ENCODE measurements around the gene NFE2L3. TPM values are rescaled to one million over a fixed set of nuclear protein-coding genes. Genes with fewer than 3 reads are reported as not detected.
"Not testable (repeated sequence)": the region's sequence is repeated elsewhere in the genome, so short reads cannot be mapped to it uniquely, and the experiment has no call there.

Gene NFE2L3
- total and polyA plus RNA-seq, 2 donors (not counting 3 experiments of a cell fraction or from before 2014, with no cell fraction given): 29.6 to 40.2 TPM

DNA sequence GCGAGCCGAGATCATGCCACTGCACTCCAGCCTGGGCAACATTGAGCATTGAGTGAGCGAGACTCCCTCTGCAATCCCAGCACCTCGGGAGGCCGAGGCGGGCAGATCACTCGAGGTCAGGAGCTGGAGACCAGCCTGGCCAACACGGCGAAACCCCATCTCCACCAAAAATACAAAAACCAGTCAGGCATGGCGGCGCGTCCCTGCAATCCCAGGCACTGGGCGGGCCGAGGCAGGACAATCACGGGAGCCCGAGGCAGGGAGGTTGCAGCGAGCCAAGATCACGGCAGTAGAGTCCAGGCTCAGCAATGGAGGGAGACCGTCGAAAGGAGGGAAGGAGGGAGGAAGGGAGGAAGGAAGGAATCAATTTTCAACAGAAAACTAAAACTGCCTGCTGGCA, 25.3 kb downstream of the NFE2L3 start:
- H4K20me1 ChIP-seq (replicated peaks; ENCODE audit: control insufficient read depth, extremely low read depth, insufficient read depth, low read length); H3K4me2 ChIP-seq (ENCODE audit: insufficient read depth, low read length); H3K36me3 ChIP-seq (ENCODE audit: control insufficient read depth in 2 of 2, extremely low read depth in 1 of 2, insufficient read depth in 2 of 2, low read length in 2 of 2); H3K9me3 ChIP-seq (replicated peaks; ENCODE audit: control insufficient read depth, insufficient read depth, low read length); H3K4me3 ChIP-seq (replicated peaks in 1 of 3; ENCODE audit: insufficient read depth in 1 of 3, low read depth in 1 of 3, low read length in 3 of 3); DNase-seq (ENCODE audit: low read depth, low spot score); H3K9ac ChIP-seq (replicated peaks; ENCODE audit: extremely low read depth, insufficient read depth, low read length); H3K4me1 ChIP-seq (ENCODE audit: control insufficient read depth, extremely low read depth, insufficient read depth, low read length); H3K27ac ChIP-seq (ENCODE audit: insufficient read depth, low read depth, low read length); H3K9me1 ChIP-seq (replicated peaks; ENCODE audit: control insufficient read depth, extremely low read depth, insufficient read depth, low read length); POLR2A ChIA-PET; BruUV-seq (replicated peaks); H2AFZ ChIP-seq (ENCODE audit: low read depth, low read length); intact Hi-C loops (cut with micrococcal nuclease); FAIRE-seq; H3K27me3 ChIP-seq (ENCODE audit: control insufficient read depth in 2 of 2, insufficient read depth in 2 of 2, low read length in 2 of 2); H3K79me2 ChIP-seq (ENCODE audit: control insufficient read depth, insufficient read depth, low read length): not testable (repeated sequence)
- dilution Hi-C loops (cut with MboI; ENCODE audit: extremely low pct_ligation_motif_present, low sequenced_read_pairs): loop anchor here (25.0 kb wide), 1 partner anchor 985 kb away; the partner anchor contains the start of genes HOXA10, HOXA3, HOXA7 and HOXA9
- CTCF ChIA-PET: interaction anchor here (1.1 kb wide), 1 partner anchor 86 kb away, joined by 3 read pairs; no protein-coding TSS in a partner anchor

DNA sequence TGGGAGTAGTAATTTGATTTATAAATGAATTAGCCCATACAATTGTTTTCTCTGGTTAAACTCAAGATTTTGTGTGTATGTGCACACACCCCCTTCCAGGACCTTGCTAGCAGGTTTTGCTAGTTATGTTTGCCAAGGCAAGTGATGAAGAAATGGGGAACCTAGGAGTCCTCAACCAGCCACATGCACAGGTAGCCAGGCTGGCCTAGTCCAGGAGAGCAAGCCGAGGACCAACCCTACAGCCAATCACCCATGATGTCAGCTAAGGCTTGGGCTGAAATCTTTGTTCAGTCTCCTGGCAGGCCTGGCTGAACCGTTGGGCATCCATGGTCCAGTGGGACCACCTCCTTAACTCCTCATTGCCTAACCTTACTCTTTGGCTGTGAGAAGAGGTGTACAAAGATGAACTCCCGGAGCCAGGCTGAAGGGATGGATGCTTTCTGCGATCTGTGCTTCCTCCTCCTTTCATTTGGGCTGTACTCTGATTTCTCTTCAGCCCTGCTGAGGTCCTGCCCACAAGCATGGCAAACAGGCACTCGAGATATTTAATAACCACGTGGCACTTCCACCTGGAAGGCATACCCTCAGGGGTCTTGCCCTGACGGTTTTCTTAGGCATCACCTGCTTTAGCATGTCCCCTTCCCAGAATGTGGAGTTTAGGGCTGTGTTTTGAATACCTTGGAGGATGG, 26.4 kb downstream of the NFE2L3 start:
- no peak for FAIRE-seq
- dilution Hi-C loops (cut with MboI; ENCODE audit: extremely low pct_ligation_motif_present, low sequenced_read_pairs) (loop anchor here (25.0 kb wide), 1 partner anchor 984 kb away; the partner anchor contains the start of genes HOXA10, HOXA3, HOXA7 and HOXA9), intact Hi-C loops (cut with micrococcal nuclease) (no loop called here)
- Histone ChIP-seq H3K27me3 (ENCODE audit: control insufficient read depth in 2 of 2, insufficient read depth in 2 of 2, low read length in 2 of 2) (no peaks in the 10 kb centered on the region), H3K4me1 (ENCODE audit: control insufficient read depth, extremely low read depth, insufficient read depth, low read length) (no peaks in the 10 kb centered on the region), H2AFZ (ENCODE audit: low read depth, low read length) (no peak overlapping the region), H3K36me3 (ENCODE audit: control insufficient read depth in 2 of 2, extremely low read depth in 1 of 2, insufficient read depth in 2 of 2, low read length in 2 of 2) (no peaks in the 10 kb centered on the region), H4K20me1 (replicated peaks; ENCODE audit: control insufficient read depth, extremely low read depth, insufficient read depth, low read length) (no peaks in the 10 kb centered on the region), H3K27ac (ENCODE audit: insufficient read depth, low read depth, low read length) (no peak overlapping the region), H3K9ac (replicated peaks; ENCODE audit: extremely low read depth, insufficient read depth, low read length) (no peak overlapping the region), H3K9me3 (replicated peaks; ENCODE audit: control insufficient read depth, insufficient read depth, low read length) (no peaks in the 10 kb centered on the region), H3K4me2 (ENCODE audit: insufficient read depth, low read length) (no peak overlapping the region), H3K9me1 (replicated peaks; ENCODE audit: control insufficient read depth, extremely low read depth, insufficient read depth, low read length) (no peaks in the 10 kb centered on the region), H3K4me3 (replicated peaks in 1 of 3; ENCODE audit: insufficient read depth in 1 of 3, low read depth in 1 of 3, low read length in 3 of 3) (no peak overlapping the region), H3K79me2 (ENCODE audit: control insufficient read depth, insufficient read depth, low read length) (peaks cover 2% of the 10 kb centered on the region)
- CTCF ChIA-PET: interaction anchor here (1.1 kb wide), 1 partner anchor 87 kb away, joined by 3 read pairs; no protein-coding TSS in a partner anchor
- no TSS peak for BruUV-seq (replicated peaks)
- no peak for DNase-seq (ENCODE audit: low read depth, low spot score)
- POLR2A ChIA-PET: no interaction called here
- TF ChIP-seq MYC (IDR thresholded peaks at IDR 0.05; ENCODE audit: low read depth, low read length): no peak
- no peak for TF ChIP-seq EZH2 (IDR thresholded peaks at IDR 0.05; ENCODE audit: borderline replicate concordance, low read depth, low read length, severe bottlenecking)
- no peak for TF ChIP-seq FOS (IDR thresholded peaks at IDR 0.05; ENCODE audit: borderline replicate concordance, insufficient read depth, low read length)
- TF ChIP-seq, protein P1, sequence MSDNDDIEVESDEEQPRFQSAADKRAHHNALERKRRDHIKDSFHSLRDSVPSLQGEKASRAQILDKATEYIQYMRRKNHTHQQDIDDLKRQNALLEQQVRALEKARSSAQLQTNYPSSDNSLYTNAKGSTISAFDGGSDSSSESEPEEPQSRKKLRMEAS (IDR thresholded peaks at IDR 0.05; ENCODE audit: insufficient read depth, insufficient read length): no peak
- TF ChIP-seq GATA2 (IDR thresholded peaks at IDR 0.05; ENCODE audit: insufficient read depth, insufficient read length, low read depth, low read length): no peak
- TF ChIP-seq POLR2AphosphoS5 (IDR thresholded peaks at IDR 0.05; ENCODE audit: insufficient read depth, low read depth, low read length): no peak
- no peak for TF ChIP-seq POLR2A (IDR thresholded peaks at IDR 0.05; ENCODE audit: low read depth, low read length)
- no peak for TF ChIP-seq JUN (IDR thresholded peaks at IDR 0.05; ENCODE audit: borderline replicate concordance, insufficient read depth, insufficient read length, low read depth)
- TF ChIP-seq, protein P2, sequence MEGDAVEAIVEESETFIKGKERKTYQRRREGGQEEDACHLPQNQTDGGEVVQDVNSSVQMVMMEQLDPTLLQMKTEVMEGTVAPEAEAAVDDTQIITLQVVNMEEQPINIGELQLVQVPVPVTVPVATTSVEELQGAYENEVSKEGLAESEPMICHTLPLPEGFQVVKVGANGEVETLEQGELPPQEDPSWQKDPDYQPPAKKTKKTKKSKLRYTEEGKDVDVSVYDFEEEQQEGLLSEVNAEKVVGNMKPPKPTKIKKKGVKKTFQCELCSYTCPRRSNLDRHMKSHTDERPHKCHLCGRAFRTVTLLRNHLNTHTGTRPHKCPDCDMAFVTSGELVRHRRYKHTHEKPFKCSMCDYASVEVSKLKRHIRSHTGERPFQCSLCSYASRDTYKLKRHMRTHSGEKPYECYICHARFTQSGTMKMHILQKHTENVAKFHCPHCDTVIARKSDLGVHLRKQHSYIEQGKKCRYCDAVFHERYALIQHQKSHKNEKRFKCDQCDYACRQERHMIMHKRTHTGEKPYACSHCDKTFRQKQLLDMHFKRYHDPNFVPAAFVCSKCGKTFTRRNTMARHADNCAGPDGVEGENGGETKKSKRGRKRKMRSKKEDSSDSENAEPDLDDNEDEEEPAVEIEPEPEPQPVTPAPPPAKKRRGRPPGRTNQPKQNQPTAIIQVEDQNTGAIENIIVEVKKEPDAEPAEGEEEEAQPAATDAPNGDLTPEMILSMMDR (IDR thresholded peaks at IDR 0.05; ENCODE audit: extremely low read depth in 1 of 2, insufficient read depth in 1 of 2, low read depth in 1 of 2, low read length in 2 of 2): no peak

All from endothelial cell of umbilical vein (primary cell).